GM18505 (cell line): ENCODE data around the gene PACSIN3.
"Not testable (repeated sequence)": the region's sequence is repeated elsewhere in the genome, so short reads cannot be mapped to it uniquely, and the experiment has no call there.

Experiments
- ATAC-seq: cut with Tn5 transposase; IDR thresholded peaks from one replicate; pipeline ENCODE4 v1.9.1; 2021; ENCODE audit not compliant: unreplicated experiment
- POLR2A ChIP-seq: IDR thresholded peaks from 4 replicates; pipeline ENCODE4 v1.6.1; 2011; ENCODE audit warnings: borderline replicate concordance; ENCODE audit not compliant: insufficient read depth, insufficient read length; ENCODE audit errors: extremely low read depth

The PACSIN3 gene

GRCh38 chr11:47212938-47213337 lies 26.7 kb upstream of the PACSIN3 start:
- ATAC-seq = no peak

GRCh38 chr11:47208628-47209027 lies 22.4 kb upstream of the PACSIN3 start:
- TF ChIP-seq POLR2A = no peak
- no peak for ATAC-seq

More at GRCh38 chr11:47212938-47213337, 26.7 kb upstream of the PACSIN3 start:
- TF ChIP-seq POLR2A = no peak

- not testable (repeated sequence) for ATAC-seq
These were observed 21.8 kb upstream of the PACSIN3 start for GRCh38 chr11:47208008-47208552.

GRCh38 chr11:47207459-47207858 lies 21.2 kb upstream of the PACSIN3 start:
- no peak for ATAC-seq

GRCh38 chr11:47206577-47206976 lies 20.3 kb upstream of the PACSIN3 start:
- not testable (repeated sequence) for ATAC-seq

More at GRCh38 chr11:47207459-47207858, 21.2 kb upstream of the PACSIN3 start:
- TF ChIP-seq POLR2A = no peak

GRCh38 chr11:47204637-47204989 lies 18.4 kb upstream of the PACSIN3 start:
- TF ChIP-seq POLR2A = no peak
- no peak for ATAC-seq

GRCh38 chr11:47202576-47202975 lies 16.3 kb upstream of the PACSIN3 start:
- ATAC-seq = no peak

GRCh38 chr11:47201015-47201414 lies 14.8 kb upstream of the PACSIN3 start:
- no peak for TF ChIP-seq POLR2A
- no peak for ATAC-seq

More at GRCh38 chr11:47202576-47202975, 16.3 kb upstream of the PACSIN3 start:
- TF ChIP-seq POLR2A = no peak

GRCh38 chr11:47198161-47198560 lies 11.9 kb upstream of the PACSIN3 start:
- ATAC-seq = not testable (repeated sequence)

GRCh38 chr11:47192111-47192510 lies 5.9 kb upstream of the PACSIN3 start:
- ATAC-seq = no peak
- TF ChIP-seq POLR2A = no peak

GRCh38 chr11:47191137-47191536 lies 4.9 kb upstream of the PACSIN3 start:
- not testable (repeated sequence) for ATAC-seq

- ATAC-seq = no peak
- TF ChIP-seq POLR2A = no peak
These were observed 3.0 kb upstream of the PACSIN3 start for GRCh38 chr11:47189100-47189834.

- no peak for ATAC-seq
- no peak for TF ChIP-seq POLR2A
These were observed 2.0 kb upstream of the PACSIN3 start for GRCh38 chr11:47188259-47188658.

- TF ChIP-seq POLR2A = no peak
- ATAC-seq = no peak
These were observed 1.5 kb upstream of the PACSIN3 start for GRCh38 chr11:47187723-47188122.
